Left ventricle myocardium inferior (tissue), 1 donor: ENCODE data around the gene RRBP1. TPM values are rescaled to one million over a fixed set of nuclear protein-coding genes. Genes with fewer than 3 reads are reported as not detected.
A peak's percentile ranks its signal among the peaks of the same experiment; 100 is the strongest.

Source experiments
- DNase-seq: peaks from one replicate; pipeline ENCODE4 v3.0.0-alpha.2; 2020
- H3K27ac ChIP-seq: fragments of 200-600 bp; replicated peaks from 2 replicates; pipeline ENCODE4 v1.8.0; 2021
- H3K27me3 ChIP-seq: fragments of 200-600 bp; 2 replicates; pipeline ENCODE4 v1.8.0; 2021; ENCODE audit warnings: low read depth
- H3K36me3 ChIP-seq: fragments of 200-600 bp; 2 replicates; pipeline ENCODE4 v1.8.0; 2021
- H3K4me1 ChIP-seq: fragments of 200-600 bp; 2 replicates; pipeline ENCODE4 v1.8.0; 2021
- H3K4me3 ChIP-seq: fragments of 200-600 bp; 2 replicates; pipeline ENCODE4 v1.8.0; 2021; ENCODE audit warnings: mild to moderate bottlenecking, moderate library complexity
- H3K9me3 ChIP-seq: fragments of 200-600 bp; replicated peaks from 2 replicates; pipeline ENCODE4 v1.8.0; 2021
- intact Hi-C: fragments of 100-400 bp; cut with micrococcal nuclease; formaldehyde crosslinking; loops from one replicate; pipeline ENCODE4 v1.11.0; 2022
- total RNA-seq: library from RNA; stranded (reverse); fragmentation: NEBNext Ultra II Directional; extraction: Animal tissue kit (Norgen Biotek cat#: 25700); gene quantifications from one replicate; pipeline ENCODE4 v1.2.1, GENCODE V29; 2021
- TF ChIP-seq, protein P1 (sequence below): fragments of 200-600 bp; IDR thresholded peaks from 2 replicates; pipeline ENCODE4 v1.8.0; 2021; ENCODE audit warnings: antibody characterized with exemption, mild to moderate bottlenecking, borderline replicate concordance
- donor health status: DM: no; HTN: yes; CAD: no; lungs with severe emphysema.

The RRBP1 gene
- total RNA-seq, 1 donor from 2014 or later: 31.3 TPM

GRCh38 chr20:17629025-17629424, 53.0 kb downstream of the RRBP1 start:
- Histone ChIP-seq H3K4me1 (peaks cover 3% of the 10 kb centered on the region), H3K27ac (no peak overlapping the region), H3K9me3 (no peaks in the 10 kb centered on the region), H3K27me3 (no peaks in the 10 kb centered on the region), H3K4me3 (no peak overlapping the region), H3K36me3 (peaks cover 91% of the 10 kb centered on the region)
- TF ChIP-seq, protein P1, sequence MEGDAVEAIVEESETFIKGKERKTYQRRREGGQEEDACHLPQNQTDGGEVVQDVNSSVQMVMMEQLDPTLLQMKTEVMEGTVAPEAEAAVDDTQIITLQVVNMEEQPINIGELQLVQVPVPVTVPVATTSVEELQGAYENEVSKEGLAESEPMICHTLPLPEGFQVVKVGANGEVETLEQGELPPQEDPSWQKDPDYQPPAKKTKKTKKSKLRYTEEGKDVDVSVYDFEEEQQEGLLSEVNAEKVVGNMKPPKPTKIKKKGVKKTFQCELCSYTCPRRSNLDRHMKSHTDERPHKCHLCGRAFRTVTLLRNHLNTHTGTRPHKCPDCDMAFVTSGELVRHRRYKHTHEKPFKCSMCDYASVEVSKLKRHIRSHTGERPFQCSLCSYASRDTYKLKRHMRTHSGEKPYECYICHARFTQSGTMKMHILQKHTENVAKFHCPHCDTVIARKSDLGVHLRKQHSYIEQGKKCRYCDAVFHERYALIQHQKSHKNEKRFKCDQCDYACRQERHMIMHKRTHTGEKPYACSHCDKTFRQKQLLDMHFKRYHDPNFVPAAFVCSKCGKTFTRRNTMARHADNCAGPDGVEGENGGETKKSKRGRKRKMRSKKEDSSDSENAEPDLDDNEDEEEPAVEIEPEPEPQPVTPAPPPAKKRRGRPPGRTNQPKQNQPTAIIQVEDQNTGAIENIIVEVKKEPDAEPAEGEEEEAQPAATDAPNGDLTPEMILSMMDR: no peak
- intact Hi-C loops: no loop called here
- no peak for DNase-seq

DNA sequence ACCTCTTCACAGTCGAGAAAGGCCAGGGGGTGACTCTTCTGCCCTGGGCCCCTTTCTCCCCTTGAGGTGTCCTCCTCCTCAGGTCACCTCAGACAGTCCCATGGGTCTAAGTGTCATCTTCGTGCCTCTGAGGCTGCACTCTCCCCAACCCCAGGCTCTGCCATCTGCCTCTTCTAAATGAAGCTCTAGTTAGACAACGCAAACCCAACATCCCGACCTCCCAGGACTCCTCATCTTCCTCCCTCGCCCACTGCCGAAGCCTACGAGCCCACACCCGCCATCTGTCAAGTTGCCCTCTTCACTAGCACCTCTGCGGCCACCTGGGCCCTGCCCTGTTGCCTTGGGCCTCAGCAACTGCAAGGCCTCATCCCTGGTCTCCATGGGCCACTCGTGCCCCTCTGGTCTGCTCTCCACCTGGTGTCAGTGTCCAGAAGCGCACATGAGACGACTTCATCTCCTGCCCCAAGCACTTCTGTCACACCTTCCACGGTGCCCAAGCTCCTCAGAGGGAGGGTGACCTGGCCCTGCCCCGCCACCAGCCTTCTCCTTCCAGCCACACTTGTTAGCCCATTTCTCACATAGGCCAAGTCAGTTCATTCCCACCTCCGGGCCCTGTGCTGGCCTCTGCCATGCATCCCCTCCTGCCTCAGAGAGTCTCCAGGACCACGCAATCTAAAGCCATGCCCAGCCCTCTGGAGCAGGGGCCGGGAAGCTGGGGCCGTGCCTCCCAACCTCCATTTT, 53.8 kb downstream of the RRBP1 start:
- Histone ChIP-seq H3K4me3 (no peak overlapping the region), H3K4me1 (no peaks in the 10 kb centered on the region), H3K27ac (peak overlapping the region; percentile 38), H3K36me3 (peaks cover 91% of the 10 kb centered on the region), H3K27me3 (no peaks in the 10 kb centered on the region), H3K9me3 (no peaks in the 10 kb centered on the region)
- TF ChIP-seq, protein P1: no peak
- peak; percentile 10 for DNase-seq
- intact Hi-C loops: no loop called here

DNA sequence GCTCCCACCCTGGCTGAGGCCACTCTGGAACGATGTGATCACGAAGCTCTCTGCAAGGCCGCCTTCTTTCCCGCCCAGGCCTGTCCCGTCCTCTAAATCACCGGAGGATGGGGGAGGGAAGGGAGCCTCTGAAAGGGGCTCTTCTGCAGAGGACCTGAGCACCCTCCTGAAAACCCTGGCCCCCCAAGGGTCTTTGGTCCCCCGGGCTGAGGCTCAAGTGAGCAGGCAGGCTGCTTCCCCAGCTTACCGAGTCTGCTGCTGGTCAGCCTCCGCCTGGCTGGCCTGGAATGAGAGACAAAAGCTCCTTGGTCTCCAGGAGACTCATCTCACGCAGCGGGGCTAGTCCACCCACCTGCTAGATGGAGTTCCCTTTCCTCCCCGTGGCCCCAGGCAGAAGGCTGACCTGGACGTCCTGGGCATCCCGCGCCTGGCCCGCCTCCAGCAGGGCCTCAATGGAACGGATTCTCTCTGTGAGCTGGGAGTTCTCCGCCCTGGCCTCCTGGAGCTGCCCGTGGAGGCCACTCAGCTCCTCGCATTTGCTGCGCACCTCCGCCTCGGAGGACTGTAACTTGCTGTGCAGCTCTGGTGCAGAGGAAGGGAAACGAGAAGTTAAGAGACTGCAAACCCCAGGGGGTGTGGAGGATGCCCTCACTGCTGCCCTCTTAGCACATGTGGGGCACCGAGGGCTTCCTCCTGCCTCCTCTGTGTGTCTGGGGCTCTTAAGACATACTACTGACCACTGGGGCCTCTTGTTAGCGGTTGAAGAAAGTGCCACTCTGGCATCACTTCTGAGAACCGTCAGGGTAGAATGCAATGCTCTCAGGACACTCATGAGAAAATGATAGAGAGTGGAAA, 54.7 kb downstream of the RRBP1 start:
- Histone ChIP-seq H3K4me3 (no peak overlapping the region), H3K27ac (peak overlapping the region; percentile 38)
- DNase-seq: peak; percentile 20

DNA sequence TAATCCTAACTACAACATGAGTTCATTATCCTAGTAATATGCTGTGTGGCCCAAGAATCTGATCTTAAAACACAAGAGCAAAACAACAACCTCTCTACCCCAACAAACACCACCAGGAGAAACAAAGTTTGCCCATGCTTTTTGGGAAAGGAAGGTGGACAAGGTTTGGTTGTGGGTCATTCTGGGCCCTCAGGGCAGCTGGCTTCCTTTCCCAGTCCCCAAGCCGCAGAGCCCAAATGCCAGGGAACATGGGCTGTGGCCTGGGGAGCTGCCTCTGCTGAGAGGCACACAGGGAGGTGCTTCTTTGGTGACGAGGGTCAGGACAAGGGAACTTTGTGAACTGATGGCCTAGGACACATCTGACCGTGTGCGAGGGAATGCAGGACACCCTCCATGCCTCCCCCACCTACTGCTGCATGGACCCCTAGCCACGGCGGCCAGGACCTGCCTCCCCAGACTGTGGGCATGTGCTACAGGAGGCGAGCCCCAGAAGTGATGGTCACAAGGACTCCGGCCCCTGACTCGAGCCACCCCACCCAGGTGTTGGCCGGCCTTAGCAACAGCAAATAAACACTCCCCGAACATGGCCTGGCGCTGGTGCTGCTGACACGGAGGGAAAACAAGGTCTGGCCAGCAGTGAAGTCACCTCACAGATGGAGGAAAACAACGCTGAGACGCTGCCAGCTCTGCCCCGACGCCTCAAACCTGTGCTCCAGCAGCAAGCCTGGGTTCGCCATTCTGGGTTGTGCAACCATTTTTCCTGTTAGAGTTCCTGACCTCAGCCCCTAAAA, 55.6 kb downstream of the RRBP1 start:
- intact Hi-C loops: no loop called here
- TF ChIP-seq, protein P1: no peak
- peak; percentile 57 for DNase-seq
- Histone ChIP-seq H3K27ac (peak overlapping the region; percentile 38), H3K36me3 (peaks cover 91% of the 10 kb centered on the region), H3K9me3 (no peaks in the 10 kb centered on the region), H3K27me3 (no peaks in the 10 kb centered on the region), H3K4me1 (no peaks in the 10 kb centered on the region), H3K4me3 (no peak overlapping the region)

More for the DNA sequence above, 54.7 kb downstream of the RRBP1 start:
- TF ChIP-seq, protein P1: no peak
- Histone ChIP-seq H3K9me3 (no peaks in the 10 kb centered on the region), H3K4me1 (no peaks in the 10 kb centered on the region), H3K36me3 (peaks cover 91% of the 10 kb centered on the region), H3K27me3 (no peaks in the 10 kb centered on the region)
- intact Hi-C loops: no loop called here
